ENCODE results near the gene ITGB5.
A peak's percentile ranks its signal among the peaks of the same experiment; 100 is the strongest.

The ITGB5 gene

DNA sequence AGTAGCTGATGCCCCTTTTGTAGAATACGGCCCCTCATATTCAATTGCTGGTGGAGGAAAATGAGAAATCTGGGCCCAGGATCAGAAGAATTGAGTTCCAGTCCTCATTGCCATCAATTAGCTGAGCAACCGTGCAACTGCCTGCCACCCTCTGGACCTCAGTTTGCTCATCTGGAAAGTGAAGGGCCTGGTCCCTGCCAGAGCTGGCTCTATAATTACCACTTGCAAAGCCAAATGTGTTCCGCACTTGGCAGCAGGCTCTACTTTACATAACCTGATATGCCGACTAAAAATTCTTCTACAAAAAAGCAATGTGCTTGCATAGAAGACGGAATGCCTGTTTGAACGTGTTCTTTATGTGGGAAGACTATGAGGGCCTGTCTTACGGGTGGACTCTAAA is 8.6 kb upstream of the ITGB5 start:
- DNase-seq: no peak

DNA sequence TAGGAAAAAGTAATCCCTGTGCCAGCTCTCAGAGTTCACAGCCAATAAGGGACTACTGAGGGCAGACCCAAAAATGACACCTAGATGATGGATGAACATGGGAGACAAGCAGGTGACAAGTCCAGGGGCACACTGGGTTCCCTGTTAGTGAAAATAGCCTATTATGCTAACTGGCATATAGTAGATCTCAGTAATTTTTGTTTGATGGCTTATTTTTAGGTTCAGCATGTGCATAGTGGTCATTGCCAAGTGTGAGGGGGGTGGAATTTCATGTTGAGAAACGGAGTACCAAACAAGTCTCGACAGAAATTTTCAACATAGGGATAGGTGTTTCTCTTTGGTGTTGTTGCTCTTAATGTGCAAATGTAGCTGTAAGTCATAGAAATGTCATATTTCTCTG is 6.4 kb upstream of the ITGB5 start:
- no peak for DNase-seq

DNA sequence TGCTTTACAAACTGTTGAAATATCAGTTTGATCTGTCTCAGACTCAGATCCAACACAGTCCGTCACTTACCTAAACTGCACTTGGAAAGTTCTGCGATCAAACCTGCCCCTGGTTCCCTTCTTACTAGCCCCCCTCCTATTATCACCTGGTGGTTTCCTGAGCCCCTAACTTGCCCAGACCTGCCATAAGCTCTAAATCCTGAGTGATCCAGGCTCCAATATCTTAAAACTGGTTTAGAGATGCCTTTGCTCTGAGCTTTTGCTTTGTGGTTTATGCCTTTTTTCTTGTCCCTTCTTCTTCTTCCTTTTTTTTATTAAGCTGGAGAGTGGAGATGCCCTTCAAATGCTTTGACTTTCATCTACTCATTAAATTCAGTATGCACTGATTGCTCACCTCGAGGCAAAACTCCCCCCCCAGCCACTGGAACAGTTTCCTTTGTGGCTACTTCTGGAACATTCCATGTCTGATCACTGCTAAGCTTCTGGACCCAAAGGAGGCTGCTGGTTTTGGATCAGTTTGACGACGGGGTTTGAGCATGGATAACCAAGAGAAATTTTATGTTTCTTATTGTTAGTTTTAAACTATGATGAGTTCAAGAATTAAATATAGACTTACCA is 3.5 kb upstream of the ITGB5 start:
- no peak for DNase-seq

DNA sequence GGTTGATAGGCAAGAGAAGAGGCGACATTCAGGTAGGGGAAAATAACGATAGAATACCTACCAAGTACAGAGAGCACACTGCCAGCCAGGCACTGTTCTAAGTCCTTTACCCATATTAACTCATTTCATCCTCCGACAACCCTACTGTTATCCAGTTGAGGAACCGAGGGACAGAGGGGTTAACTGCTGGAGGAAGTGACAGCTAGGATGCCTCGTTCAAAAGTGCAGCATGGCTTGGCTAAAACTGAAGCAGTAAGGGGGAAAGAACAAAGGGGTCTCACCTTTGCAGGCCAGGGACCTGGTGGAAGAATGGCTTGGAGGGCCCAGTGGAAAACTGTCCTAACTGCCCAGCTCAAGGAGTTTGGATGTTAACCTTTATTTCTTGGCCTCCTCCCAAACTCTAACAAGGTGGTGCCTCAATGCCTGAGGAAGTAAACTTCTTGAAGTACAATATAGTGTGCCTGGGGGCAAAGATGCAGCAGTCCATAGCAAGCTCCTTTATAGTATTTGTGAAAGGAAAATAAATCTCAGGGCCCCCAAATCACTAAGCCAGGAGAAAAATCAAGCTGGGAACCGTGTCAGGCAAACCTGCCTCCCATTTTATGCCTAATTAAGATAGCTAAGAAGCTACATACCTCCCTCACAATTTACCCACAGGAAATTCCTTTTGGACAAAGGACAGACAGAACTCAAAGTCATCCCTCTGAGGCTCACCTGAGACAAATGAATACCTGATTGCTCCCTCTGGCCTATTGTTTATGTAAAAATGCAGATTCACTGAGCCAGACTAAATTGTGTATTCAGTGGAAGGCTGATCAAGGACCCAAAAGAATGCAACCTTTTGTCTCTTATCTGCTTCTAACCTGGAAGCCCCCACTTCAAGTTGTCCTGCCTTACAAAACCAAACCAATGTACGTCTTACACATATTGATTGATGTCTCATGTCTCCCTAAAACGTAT is 1.6 kb upstream of the ITGB5 start:
- no peak for DNase-seq

DNA sequence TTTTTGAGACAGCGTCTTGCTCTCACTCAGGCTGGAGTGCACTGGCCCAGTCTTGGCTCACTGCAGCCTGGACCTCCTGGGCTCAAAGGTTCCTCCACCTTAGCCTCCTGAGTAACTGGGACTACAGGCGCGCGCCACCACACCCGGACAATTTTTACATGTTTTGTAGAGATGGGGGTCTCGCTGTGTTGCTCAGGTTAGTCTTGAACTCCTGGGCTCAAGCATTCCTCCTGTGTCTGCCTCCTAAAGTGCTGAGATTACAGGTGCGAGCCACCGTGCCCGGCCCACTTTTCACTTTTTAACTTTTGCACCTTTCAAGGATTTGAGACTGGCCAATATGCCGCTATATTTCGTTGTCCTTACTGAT is 750 bp upstream of the ITGB5 start:
- DNase-seq: no peak

DNA sequence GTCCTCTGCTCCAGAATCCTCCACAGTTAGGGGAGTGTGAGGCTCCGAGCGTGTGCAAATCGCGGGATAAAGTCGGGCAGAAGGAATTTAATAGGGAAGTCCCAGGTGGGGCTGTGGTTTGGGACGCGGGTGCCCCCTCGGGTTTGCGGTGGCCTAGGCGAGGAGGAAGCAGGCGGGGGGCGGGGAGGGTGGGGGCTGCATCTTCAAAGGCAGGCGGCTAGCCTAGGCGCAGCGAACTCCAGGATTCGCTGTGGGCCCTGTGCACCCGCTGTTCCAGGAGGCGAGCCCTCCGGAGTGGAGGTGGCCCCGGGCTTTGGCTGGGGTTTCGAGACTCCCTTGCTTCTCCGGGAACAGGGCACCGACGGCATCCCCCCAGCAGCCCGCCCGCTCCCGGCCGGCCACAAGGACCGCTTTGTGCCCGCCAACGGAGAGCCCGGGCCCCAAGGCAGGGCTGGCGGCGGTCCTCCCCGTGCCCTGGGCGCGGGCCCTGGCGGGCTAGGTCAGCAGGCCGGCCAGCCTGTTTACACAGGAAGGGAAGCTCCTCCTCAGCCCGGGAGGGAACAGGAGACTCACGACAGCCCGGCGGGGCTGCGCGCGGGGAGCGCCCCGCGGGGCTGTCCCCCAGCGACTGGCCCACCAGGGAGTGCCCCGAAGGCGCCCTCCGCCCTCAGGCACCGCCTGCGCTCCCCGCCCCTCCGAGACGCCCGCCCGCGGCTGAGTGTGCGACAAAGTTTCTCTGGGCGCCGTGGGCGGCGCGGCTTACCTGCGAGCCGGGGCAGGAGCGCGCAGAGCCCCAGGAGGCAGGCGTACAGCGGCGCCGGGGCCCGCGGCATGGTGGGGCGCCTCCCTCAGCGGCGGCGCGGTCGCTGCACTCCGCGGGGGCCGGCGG is 753 bp downstream of the ITGB5 start:
- DNase-seq: peak; percentile 31

DNA sequence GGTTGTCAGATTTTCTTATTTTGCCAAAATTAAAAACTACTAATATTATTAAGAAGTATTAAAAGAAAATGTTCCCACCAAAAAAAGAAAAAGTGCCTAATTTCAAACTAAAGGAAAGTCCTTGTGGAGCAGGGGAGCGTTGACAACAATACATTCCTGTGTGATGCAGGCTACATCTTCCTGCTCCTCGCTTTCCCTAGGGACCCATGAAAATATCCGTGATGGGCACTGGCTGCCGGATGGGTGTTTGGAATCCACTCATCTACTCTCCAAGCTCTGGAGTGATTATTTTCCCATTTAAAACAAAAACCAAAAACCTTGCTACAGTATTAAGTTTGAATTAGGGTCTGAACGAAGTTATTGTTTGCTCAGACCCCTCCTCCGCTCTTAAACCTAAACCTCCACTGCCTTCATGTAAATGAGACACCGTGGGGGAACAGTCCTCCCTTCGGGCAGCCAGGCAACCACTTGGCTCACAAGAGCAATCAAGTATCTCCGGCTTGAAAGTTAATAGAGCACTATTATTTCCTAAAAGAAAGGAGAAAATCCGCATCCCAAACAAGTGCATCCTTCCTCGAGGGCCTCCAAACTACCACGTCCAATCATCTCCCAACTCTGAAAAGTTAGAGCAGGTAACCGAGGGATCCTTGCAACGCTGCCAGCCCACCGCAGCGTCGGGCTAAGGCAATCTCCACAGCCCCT is 1.5 kb downstream of the ITGB5 start:
- DNase-seq: peak; percentile 21

DNA sequence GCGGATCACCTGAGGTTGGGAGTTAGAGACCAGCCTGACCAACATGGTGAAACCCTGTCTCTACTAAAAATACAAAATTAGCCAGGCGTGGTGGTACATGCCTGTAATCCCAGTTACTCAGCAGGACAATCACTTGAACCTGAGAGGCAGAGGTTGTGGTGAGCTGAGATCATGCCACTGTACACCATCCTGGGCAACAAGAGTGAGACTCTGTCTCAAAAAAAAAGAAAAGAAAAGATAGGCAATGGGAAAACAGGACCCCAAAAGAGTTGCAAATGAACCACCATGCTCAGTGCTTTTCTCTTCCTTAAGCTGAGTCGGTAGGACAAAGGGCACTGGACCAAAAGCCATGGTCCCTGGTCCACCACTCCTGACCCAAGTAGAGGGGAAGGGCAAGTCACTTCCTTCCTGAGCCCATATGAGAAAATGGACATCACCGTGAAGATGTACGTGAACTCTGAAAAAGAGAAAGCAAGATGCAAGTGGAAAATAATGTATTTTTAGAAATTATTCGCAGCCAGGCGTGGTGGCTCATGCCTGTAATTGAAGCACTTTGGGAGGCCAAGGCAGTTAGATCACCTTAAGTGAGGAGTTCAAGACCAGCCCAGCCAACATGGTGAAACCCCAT is 2.6 kb downstream of the ITGB5 start:
- DNase-seq: no peak

DNA sequence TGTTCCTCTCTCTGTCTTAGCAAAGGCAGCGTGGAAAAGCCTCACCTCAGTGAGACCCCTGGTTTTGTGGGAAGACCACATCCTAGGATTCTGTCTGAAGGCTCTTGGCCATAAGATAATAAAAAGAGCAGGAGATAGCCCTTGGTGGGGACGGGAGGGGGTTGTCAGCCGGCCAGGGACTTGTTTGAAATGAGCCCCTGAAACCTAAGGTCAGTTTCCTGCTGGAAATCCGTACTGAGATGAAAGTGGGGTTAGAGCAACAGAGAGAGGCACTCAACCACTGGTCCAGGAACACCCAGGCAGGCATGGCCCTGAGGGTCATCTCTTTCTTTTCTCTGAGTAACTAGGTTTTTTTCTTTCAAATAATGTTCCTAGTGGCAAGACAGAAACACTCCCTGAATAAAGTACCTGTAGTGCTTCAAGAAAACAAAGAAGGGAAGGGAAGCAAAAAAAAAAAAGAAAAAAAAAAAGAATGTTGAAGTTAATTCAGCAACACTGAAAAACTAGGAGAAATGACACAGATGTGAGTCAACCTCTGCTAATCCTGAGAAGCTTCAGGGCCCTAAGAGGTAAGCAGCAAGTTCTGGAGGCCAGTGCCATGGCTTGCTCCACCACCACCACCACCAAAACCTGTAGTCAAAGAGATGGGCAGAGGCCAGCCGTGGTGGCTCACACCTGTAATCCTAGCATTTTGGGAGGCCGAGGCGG is 3.2 kb downstream of the ITGB5 start:
- DNase-seq: no peak

DNA sequence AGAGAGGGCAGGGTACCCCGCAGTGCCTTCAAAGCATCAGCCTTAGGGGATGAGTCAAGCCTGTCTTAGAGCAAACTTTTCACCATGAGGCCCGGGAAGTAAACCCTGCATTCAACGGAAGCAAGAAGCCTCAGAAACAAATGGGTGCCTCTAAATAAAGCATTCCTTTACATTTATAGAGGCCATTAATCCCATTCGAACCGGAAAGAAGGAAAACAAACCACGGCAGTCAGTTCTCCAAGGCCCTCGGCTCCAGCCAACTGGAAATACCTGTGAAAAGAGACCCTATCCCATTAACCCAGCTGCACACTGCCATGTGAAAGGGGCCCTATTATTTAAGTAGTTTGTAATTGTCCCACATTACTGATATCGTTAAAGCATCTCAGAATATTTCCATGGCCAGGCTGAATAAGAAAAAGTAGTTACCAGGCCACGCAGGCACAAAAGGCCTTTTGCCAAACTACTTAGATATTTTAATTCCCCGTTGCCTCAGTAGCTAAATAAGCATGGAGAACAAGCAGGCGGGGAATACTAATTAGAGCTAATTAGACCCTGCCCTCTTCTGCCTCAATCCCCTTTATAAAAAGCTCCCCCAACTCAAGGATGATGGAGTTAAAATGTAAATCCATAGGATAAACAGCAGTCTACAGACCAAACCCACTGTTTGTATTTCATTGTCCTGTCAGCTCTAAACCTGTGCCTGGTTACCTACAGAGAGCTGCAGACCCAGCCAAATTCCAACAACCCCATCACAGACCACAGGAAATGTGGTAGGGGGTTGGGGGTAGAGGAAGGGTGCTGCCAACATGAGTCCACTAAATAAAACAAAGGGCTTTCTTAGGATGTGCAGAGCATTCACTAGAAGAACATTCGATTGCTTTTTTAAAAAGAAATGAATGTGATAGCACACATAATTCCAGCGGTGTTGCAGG is 4.1 kb downstream of the ITGB5 start:
- no peak for DNase-seq

DNA sequence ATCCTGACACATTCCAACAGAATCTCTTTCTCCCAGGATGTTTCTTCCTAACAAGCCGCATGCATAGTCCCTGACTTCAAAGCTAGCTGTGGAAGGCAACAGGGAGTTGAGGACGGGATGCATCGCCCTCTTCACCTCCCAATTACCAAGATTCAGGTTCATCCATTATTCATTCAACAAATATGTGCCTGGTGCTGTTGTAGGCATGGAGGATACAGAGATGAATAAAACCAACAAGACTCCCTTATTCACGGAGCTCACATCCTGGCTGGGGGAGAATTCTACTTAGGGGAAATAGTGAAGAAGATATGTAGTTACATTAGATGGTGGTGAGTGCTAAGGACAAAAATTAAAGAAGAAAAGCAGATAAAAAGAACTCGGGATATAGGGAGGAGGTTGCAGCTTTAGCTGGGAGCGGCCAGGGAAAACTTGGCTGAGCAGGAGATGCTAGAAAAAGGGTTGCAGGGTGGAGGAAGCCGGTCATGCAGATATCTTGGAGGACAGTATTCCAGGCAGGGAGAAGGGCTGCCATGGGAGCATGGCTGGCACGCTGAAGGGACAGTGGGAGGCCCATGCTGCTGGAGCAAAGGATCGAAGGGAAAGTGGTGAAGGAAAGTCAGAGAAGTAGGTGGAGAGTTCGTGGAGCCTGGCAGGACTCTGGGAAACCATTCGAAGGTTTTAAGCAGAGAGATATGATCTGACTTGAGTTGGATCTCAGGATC is 5.0 kb downstream of the ITGB5 start:
- DNase-seq: no peak

DNA sequence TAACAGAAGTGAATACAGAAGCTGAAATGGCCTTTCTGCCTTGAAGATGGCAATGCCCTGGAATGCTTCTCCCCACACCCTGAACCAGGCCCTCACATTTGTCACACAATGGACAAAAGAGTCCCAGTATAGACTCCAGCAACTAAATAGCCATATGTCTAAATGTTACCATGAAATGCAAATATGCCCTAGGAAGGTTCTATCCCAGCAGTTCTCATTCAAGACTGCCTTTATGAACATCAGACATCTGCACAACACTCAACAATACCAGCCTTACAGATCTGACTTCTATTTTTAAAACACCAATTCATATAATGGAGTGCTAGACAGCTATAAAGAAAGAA is 7.9 kb downstream of the ITGB5 start:
- DNase-seq: no peak

DNA sequence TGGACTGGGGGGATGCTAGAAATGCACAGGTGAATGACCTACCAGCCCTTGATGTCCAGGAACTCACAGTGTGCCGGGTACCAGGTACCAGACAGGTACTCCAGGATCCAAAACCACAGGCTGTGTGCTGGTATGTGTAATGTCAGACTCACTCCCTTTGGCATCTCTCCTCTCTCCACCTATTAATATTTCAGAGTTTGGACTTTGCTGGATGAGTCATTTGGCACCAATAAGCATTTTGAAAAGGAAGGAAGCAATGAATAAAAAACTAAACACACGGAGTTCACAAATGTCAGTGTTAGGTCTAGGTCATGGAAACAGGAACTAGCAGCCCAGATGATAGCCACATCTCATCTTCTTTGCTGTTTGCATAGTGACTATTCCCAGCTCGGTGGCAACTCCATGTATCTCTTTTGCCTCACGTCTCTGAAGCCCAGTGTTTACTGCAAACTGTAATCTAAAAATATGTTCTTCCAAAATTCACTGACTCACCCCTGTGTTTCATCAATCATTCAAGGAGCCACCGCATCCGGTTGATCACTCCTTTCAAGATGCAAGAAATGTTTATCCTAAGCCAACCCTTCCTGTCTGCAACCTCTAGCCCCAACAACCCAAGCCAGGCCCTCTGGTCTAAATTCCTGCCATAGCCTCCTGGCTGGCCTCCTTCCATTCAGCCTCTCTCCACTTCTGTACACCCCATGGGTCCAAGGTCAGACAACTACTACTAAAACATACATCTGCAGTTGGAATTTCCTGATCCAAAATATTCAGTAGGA is 8.4 kb downstream of the ITGB5 start:
- DNase-seq: no peak

DNA sequence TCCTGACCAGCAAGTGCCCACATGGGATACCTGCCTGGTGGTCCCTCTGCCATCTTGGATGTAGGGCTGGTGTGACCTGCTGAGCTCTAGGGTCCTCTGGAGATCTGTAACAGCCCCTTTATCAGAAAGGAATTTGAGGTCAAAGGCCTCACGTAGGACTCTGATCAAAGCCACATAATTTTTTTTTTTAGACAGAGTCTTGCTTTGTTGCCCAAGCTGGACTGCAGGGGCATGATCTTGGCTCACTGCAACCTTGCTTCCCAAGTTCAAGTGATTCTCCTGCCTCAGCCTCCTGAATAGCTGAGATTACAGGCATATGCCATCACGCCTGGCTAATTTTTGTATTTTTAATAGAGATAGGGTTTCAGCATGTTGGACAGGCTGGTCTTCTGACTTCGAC is 9.5 kb downstream of the ITGB5 start:
- no peak for DNase-seq

DNA sequence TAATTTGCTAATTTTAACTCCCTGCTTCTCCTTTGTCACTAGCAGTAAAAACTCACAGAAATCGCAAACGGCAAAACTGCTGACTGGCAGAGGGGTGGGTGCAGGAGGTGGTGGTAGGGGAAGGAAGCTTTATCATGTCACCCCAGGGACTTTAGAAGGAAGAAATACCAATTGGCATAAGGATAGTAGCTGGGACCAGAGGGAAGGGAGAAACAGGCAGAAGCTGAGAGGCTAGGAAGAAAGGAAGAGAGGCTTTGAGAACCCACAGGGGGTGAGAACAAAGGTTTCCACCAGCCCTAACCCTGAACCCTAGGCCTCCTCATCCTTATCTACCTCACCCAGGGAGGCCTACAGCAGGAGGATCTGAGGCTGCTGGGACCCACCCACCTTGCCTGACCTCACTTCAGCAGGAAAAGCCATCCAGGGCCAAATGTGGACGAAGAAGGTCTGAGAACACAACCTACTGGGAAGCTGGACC is 10.7 kb downstream of the ITGB5 start:
- DNase-seq: no peak

DNA sequence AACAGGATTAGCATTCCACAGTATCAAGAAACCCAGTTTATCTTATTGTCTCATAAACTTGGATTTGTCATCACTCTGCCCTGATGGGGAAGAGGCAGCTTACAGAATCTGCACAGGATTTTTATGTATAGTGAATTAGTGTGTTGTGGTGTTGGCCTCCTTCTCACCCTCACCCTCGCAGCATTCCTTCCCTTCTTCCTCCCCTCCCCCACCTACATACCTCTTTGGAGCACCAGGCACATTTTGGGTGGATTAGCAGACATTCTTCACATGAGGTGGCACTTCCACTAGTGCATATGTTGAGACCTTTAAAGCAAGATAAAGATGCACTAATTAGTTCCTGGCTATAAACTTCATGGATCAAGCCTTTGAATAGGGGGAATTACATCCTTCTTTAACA is 13.9 kb downstream of the ITGB5 start:
- no peak for DNase-seq

DNA sequence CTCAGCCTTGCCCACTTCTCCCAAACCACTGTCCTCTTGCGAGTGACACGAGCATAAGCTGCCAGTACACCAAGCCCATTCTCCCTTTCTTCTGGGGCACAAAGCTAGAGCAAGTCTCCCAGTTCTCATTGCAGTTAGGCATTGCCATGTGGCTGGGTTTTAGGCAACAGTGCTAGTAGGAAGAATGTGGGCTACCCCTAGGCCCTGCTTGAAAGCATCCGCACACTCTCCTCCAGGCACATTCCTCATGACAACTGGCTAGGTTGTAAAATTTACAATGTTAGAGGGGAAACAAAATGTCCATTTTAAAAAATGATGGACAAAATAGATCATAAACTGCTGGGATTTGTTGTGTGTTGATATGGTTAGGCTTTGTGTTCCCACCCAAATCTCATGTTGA is 19.7 kb downstream of the ITGB5 start:
- no peak for DNase-seq

DNA sequence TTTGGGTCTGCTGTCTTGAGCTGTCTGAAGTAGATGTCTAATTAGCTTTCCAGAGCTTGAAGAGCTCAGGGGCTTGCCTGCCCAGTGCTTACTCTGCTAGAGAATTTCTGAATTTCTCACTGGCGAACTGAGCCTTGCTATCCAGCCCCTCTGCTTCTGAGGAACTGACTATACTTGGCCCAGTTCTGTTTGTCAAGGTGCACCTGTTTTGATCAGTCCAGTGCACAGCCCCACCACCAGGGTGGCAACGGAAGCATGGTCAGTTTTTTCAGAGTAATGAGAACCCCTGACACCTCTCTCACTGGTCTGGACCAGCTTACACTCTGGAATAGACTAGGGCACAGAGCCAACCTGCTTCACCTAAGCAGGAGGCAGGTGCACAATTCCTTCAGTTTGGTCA is 25.2 kb downstream of the ITGB5 start:
- no peak for DNase-seq

DNA sequence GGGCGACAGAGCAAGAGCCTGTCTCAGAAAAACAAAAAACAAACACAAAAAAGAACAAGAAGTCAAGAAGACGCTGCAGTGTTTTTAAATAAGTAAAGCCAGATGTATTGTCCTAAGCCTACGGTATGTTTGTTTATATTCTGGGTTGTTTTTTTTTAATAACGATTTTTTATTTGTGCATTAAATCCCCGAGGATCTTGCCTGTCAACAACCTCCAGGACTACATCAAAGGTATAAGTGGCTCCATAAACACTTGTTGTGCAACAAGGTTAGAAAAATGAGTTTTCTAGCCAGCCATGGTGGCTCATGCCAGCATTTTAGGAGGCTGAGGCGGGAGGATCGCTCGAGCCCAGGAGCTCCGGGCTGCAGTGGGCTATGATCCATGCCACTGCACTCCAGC is 26.1 kb downstream of the ITGB5 start:
- DNase-seq: no peak
